CD8-positive, alpha-beta memory T cell (primary cell): Measurements from ENCODE around the gene NBR1. TPM values are rescaled to one million over a fixed set of nuclear protein-coding genes. Genes with fewer than 3 reads are reported as not detected.
"Not testable (repeated sequence)": the region's sequence is repeated elsewhere in the genome, so short reads cannot be mapped to it uniquely, and the experiment has no call there.

Experiments used
- CTCF ChIA-PET: fragments of 350-600 bp; sonication (Branson Sonifier 250); formaldehyde crosslinking; loops from one replicate; lab custom pipeline; 2021; ENCODE audit warnings: antibody characterized with exemption; lab: Charles Lee
- POLR2A ChIA-PET: fragments of 350-600 bp; sonication (Branson Sonifier 250); formaldehyde crosslinking; loops from one replicate; lab custom pipeline; 2021; ENCODE audit warnings: antibody characterized with exemption; lab: Charles Lee
- DNase-seq, 5 donors: peaks; one replicate each; pipeline versions ENCODE4 v3.0.0 to v3.0.0-alpha.2; 2020 to 2022; ENCODE audit warnings: mixed read lengths in 1 of 5
- H3K27ac ChIP-seq: one replicate; pipeline ENCODE4 v1.7.0; 2013; ENCODE audit warnings: low read depth, mild to moderate bottlenecking, low read length, moderate library complexity
- H3K27me3 ChIP-seq: 2 replicates; pipeline ENCODE4 v1.7.0; 2013; ENCODE audit warnings: low read length, mild to moderate bottlenecking; ENCODE audit not compliant: insufficient read depth, poor library complexity, severe bottlenecking
- H3K36me3 ChIP-seq: 2 replicates; pipeline ENCODE4 v1.7.0; 2013; ENCODE audit warnings: mild to moderate bottlenecking, low read length, moderate library complexity; ENCODE audit not compliant: insufficient read depth
- H3K4me1 ChIP-seq: 2 replicates; pipeline ENCODE4 v1.7.0; 2013; ENCODE audit warnings: mild to moderate bottlenecking, low read length, moderate library complexity; ENCODE audit not compliant: insufficient read depth
- H3K4me3 ChIP-seq: 2 replicates; pipeline ENCODE4 v1.7.0; 2013; ENCODE audit warnings: mild to moderate bottlenecking, low read length
- H3K9me3 ChIP-seq: 2 replicates; pipeline ENCODE4 v1.7.0; 2013; ENCODE audit warnings: mild to moderate bottlenecking, low read length
- H3K27ac Mint-ChIP-seq, 8 donors: one replicate each; pipeline ENCODE4 v1.8.0; 2020 to 2021; ENCODE audit warnings: mixed read lengths in 8 of 8, mild to moderate bottlenecking in 6 of 8, inconsistent platforms in 3 of 8, moderate library complexity in 3 of 8
- H3K27me3 Mint-ChIP-seq, 2 donors: one replicate each; pipeline ENCODE4 v1.8.0; 2020 to 2021; ENCODE audit warnings: mixed read lengths in 2 of 2, mild to moderate bottlenecking in 1 of 2, moderate library complexity in 1 of 2
- H3K36me3 Mint-ChIP-seq, 3 donors: one replicate each; pipeline ENCODE4 v1.8.0; 2020 to 2021; ENCODE audit warnings: mixed read lengths in 3 of 3, inconsistent platforms in 1 of 3, mild to moderate bottlenecking in 1 of 3
- H3K4me1 Mint-ChIP-seq, 3 donors: one replicate each; pipeline ENCODE4 v1.8.0; 2020 to 2021; ENCODE audit warnings: mixed read lengths in 3 of 3, inconsistent platforms in 1 of 3, mild to moderate bottlenecking in 1 of 3
- H3K4me3 Mint-ChIP-seq, 7 donors: one replicate each; pipeline ENCODE4 v1.8.0; 2020 to 2021; ENCODE audit warnings: mixed read lengths in 7 of 7, mild to moderate bottlenecking in 6 of 7, moderate library complexity in 4 of 7, inconsistent platforms in 2 of 7
- H3K9me3 Mint-ChIP-seq, 5 donors: one replicate each; pipeline ENCODE4 v1.8.0; 2020 to 2022; ENCODE audit warnings: mixed read lengths in 5 of 5, mild to moderate bottlenecking in 3 of 5, moderate library complexity in 2 of 5, inconsistent platforms in 1 of 5
- polyA plus RNA-seq: library from polyadenylated mRNA; unstranded; fragments of 300-500 nt; fragmentation: Illumina TruSeq; gene quantifications from one replicate; pipeline ENCODE4 v1.2.3, GENCODE V29; 2021
- total RNA-seq, 2 experiments: library from RNA; stranded (reverse); gene quantifications; one replicate each; pipeline ENCODE4 v1.2.3, GENCODE V29; 2021

The NBR1 gene
- total and polyA plus RNA-seq, 3 experiments from 2014 or later: 42.6 to 81.4 (median 44.3) TPM

DNA sequence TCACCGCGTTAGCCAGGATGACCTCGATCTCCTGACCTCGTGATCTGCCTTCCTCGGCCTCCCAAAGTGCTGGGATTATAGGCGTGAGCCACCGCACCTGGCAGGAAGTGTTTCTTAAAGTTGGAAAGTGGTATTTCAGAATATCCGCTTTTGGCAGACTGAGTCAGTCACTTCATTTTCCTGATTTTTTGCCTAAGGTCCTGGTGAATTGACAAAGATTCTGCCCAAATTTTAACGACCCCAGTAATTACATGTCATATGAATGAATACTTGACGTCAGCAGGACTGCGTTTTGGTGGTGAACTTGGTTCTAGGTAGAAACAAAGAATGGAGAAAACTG is 41.4 kb upstream of the NBR1 start:
- H3K27ac Mint-ChIP-seq: peak overlapping the region in 1 of 8 donors; percentile 6
- CTCF ChIA-PET: no interaction called here

DNA sequence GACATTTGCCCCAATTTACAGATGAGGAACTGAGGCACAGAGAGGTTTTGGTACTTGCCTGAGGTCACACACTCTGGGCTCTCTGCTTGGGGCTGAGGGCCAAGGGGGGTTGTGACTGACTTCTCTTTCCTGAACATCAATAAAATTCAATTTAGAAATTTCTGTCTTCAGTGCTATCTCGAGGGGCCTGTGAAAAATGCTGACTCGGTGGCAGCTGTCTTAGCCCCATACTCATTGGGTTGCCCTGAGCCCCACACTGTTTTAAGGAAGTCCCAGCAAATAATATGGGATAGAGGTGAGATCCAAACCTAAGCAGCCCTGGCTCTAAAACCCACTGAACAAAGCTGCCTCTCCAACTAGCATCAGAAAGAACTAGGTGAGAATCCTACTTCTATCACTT is 38.9 kb upstream of the NBR1 start:
- Mint-ChIP-seq H3K27ac (no peak overlapping the region), H3K27me3 (no peaks in the 10 kb centered on the region), H3K36me3 (peaks cover 3 to 47% (median 11%) of the 10 kb centered on the region in 3 donors), H3K4me1 (peaks cover 7 to 24% (median 24%) of the 10 kb centered on the region in 3 donors), H3K9me3 (no peaks in the 10 kb centered on the region), H3K4me3 (no peak overlapping the region)
- CTCF ChIA-PET: no interaction called here
- H3K9me3 ChIP-seq: no peaks in the 10 kb centered on the region
- no peaks in the 10 kb centered on the region for H3K4me1 ChIP-seq
- no peak overlapping the region for H3K4me3 ChIP-seq
- DNase-seq: no peak
- no peak overlapping the region for H3K27ac ChIP-seq
- H3K27me3 ChIP-seq: no peaks in the 10 kb centered on the region
- H3K36me3 ChIP-seq: peaks cover 11% of the 10 kb centered on the region
- POLR2A ChIA-PET: no interaction called here

More for the DNA sequence above, 41.4 kb upstream of the NBR1 start:
- H3K36me3 Mint-ChIP-seq: peaks cover 3 to 49% (median 11%) of the 10 kb centered on the region in 3 donors
- H3K9me3 Mint-ChIP-seq: no peaks in the 10 kb centered on the region
- POLR2A ChIA-PET: no interaction called here
- H3K4me1 Mint-ChIP-seq: peaks cover 18 to 37% (median 36%) of the 10 kb centered on the region in 3 donors
- H3K9me3 ChIP-seq: no peaks in the 10 kb centered on the region
- H3K4me3 ChIP-seq: no peak overlapping the region
- no peaks in the 10 kb centered on the region for H3K27me3 ChIP-seq
- H3K27ac ChIP-seq: no peak overlapping the region
- no peak overlapping the region for H3K4me3 Mint-ChIP-seq
- peaks cover 11% of the 10 kb centered on the region for H3K36me3 ChIP-seq
- no peak for DNase-seq
- H3K4me1 ChIP-seq: peaks cover 9% of the 10 kb centered on the region
- no peaks in the 10 kb centered on the region for H3K27me3 Mint-ChIP-seq

DNA sequence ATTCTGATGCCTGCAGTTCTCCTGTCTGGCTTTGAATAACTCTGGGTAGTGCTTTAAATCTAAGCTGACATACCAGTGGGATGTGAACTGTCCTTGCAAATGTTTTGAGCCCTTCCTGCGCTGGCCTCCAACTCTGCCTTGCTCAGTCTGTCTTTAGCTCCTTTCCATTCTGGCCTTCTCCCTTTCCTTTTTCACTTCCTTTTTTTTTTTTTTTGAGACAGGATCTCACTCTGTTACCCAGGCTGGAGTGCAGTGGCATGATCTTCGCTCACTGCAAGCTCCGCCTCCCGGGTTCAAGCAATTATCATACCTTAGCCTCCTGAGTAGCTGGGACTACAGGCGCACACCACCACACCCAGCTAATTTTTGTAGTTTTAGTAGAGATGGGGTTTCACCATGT is 37.6 kb upstream of the NBR1 start:
- H3K27ac ChIP-seq, H3K4me1 ChIP-seq, H3K27me3 ChIP-seq, H3K9me3 Mint-ChIP-seq, H3K9me3 ChIP-seq, H3K27me3 Mint-ChIP-seq, CTCF ChIA-PET, H3K27ac Mint-ChIP-seq, H3K4me3 Mint-ChIP-seq, DNase-seq, H3K4me3 ChIP-seq: not testable (repeated sequence)
- peaks cover 4 to 14% (median 13%) of the 10 kb centered on the region in 3 donors for H3K4me1 Mint-ChIP-seq
- peaks cover 3 to 36% (median 8%) of the 10 kb centered on the region in 3 donors for H3K36me3 Mint-ChIP-seq
- POLR2A ChIA-PET: interaction anchor here (0.6 kb wide), 1 partner anchor 526 kb away, joined by 3 read pairs; no protein-coding TSS in a partner anchor
- H3K36me3 ChIP-seq: peaks cover 11% of the 10 kb centered on the region

DNA sequence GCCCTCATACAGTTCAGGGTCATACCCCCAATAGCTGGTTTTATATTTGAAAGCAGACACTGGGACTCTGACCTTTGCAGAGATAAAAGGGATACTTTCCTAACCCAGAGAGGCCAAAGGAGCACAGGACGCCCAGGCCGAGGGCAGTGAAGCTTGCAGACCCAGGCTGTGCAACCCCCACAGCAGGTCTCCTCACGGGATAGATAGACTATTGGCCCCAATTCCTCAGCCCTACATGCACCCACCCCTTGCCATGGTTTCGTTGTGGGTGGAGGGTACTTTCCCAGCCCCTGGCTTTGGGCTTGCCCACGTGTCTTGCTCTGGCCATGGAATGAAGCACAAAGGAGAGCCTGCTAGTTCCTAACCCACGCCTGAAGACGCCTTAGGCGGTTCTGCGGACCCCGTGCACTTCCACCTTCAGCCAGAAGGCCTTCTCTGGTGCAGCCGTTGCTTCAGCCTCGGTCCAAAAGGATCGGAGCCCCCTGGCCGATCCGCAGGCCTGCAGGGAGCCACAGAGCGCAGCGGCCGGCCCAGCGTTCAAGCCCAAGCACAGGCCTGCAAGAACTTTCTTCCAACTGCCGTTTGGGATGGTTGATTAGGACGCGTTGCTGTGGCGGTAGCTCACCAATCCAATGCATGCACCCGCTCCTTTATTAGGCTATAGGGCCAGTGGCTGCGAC is 36.1 kb upstream of the NBR1 start:
- Mint-ChIP-seq H3K27ac (no peak overlapping the region), H3K36me3 (peaks cover 3 to 24% (median 6%) of the 10 kb centered on the region in 3 donors), H3K9me3 (no peaks in the 10 kb centered on the region), H3K27me3 (no peaks in the 10 kb centered on the region), H3K4me1 (peaks cover 4 to 12% (median 10%) of the 10 kb centered on the region in 3 donors), H3K4me3 (no peak overlapping the region)
- no peak overlapping the region for H3K27ac ChIP-seq
- CTCF ChIA-PET: interaction anchor here (0.6 kb wide), 1 partner anchor 98 kb away, joined by 3 read pairs; no protein-coding TSS in a partner anchor
- no peaks in the 10 kb centered on the region for H3K27me3 ChIP-seq
- DNase-seq: no peak
- no peaks in the 10 kb centered on the region for H3K4me1 ChIP-seq
- no peak overlapping the region for H3K4me3 ChIP-seq
- H3K36me3 ChIP-seq: peaks cover 11% of the 10 kb centered on the region
- POLR2A ChIA-PET: interaction anchor here (0.5 kb wide), 1 partner anchor 12 kb away, joined by 3 read pairs; no protein-coding TSS in a partner anchor
- H3K9me3 ChIP-seq: no peaks in the 10 kb centered on the region

DNA sequence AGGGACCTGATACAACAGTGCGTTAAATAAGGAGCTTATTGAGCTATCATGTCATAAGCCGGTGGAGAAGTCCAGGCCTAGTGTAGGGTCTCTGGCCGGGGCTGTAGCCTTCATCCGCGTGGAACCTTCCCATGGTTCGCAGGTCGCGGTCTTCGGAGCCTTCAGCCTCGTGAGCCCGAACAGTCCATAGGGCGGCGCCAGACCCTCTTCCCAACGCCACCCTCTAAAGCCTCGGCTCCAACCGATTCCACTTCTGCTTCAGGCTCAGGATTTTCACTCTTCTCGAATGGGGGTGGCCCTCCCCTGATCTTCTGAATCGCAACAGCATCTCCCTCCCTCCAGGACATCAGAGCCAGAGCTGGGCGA is 35.6 kb upstream of the NBR1 start:
- H3K27me3 Mint-ChIP-seq: no peaks in the 10 kb centered on the region
- CTCF ChIA-PET: no interaction called here
- H3K9me3 ChIP-seq: no peaks in the 10 kb centered on the region
- no peak overlapping the region for H3K27ac ChIP-seq
- H3K36me3 ChIP-seq: peaks cover 11% of the 10 kb centered on the region
- H3K9me3 Mint-ChIP-seq: no peaks in the 10 kb centered on the region
- no peak overlapping the region for H3K4me3 Mint-ChIP-seq
- peaks cover 4 to 11% (median 10%) of the 10 kb centered on the region in 3 donors for H3K4me1 Mint-ChIP-seq
- H3K36me3 Mint-ChIP-seq: peaks cover 3 to 24% (median 6%) of the 10 kb centered on the region in 3 donors
- H3K4me3 ChIP-seq: no peak overlapping the region
- H3K27me3 ChIP-seq: no peaks in the 10 kb centered on the region
- POLR2A ChIA-PET: no interaction called here
- H3K4me1 ChIP-seq: no peaks in the 10 kb centered on the region
- no peak for DNase-seq
- H3K27ac Mint-ChIP-seq: no peak overlapping the region

DNA sequence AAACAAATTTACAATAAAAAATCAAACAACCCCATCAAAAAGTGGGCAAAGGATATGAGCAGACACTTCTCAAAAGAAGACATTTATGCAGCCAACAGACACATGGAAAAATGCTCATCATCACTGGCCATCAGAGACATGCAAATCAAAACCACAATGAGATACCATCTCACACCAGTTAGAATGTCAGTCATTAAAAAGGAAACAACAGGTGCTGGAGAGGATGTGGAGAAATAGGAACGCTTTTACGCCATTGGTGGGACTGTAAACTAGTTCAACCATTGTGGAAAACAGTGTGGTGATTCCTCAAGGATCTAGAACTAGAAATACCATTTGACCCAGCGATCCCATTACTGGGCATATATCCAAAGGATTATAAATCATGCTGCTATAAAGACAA is 34.4 kb upstream of the NBR1 start:
- POLR2A ChIA-PET, CTCF ChIA-PET, H3K27me3 Mint-ChIP-seq, H3K36me3 ChIP-seq, H3K27ac ChIP-seq, DNase-seq, H3K4me3 Mint-ChIP-seq, H3K4me1 Mint-ChIP-seq, H3K9me3 ChIP-seq, H3K4me1 ChIP-seq, H3K27me3 ChIP-seq, H3K9me3 Mint-ChIP-seq, H3K4me3 ChIP-seq: not testable (repeated sequence)
- Mint-ChIP-seq H3K36me3 (peaks cover 3 to 27% (median 6%) of the 10 kb centered on the region in 3 donors), H3K27ac (peak overlapping the region in 1 of 8 donors; percentile 6)

DNA sequence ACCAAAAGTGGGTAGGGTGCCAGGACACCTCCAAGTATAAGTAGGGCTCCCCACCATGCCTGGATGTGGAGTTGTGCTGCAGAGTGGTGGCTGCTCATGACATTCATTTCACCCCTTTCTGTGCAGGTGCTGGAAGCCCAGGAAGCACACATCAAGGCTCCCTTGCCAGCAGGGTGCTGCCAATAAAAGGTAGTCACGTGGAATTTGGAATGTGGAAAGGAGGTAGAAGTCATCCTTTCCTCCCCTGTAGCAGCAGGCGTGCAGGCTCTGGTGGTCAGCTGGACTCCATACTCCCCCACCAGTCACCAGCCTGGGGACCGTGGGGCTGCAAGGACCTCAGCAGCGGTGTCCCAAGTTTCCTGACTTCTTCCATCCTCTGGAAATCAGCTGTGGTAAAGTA is 32.5 kb upstream of the NBR1 start:
- H3K36me3 Mint-ChIP-seq: peaks cover 6 to 26% (median 6%) of the 10 kb centered on the region in 3 donors
- H3K27ac ChIP-seq, H3K27ac Mint-ChIP-seq, H3K27me3 Mint-ChIP-seq, H3K4me1 ChIP-seq, H3K4me1 Mint-ChIP-seq, H3K36me3 ChIP-seq, H3K27me3 ChIP-seq, CTCF ChIA-PET, H3K9me3 ChIP-seq, H3K4me3 Mint-ChIP-seq, H3K4me3 ChIP-seq, DNase-seq, POLR2A ChIA-PET, H3K9me3 Mint-ChIP-seq: not testable (repeated sequence)

DNA sequence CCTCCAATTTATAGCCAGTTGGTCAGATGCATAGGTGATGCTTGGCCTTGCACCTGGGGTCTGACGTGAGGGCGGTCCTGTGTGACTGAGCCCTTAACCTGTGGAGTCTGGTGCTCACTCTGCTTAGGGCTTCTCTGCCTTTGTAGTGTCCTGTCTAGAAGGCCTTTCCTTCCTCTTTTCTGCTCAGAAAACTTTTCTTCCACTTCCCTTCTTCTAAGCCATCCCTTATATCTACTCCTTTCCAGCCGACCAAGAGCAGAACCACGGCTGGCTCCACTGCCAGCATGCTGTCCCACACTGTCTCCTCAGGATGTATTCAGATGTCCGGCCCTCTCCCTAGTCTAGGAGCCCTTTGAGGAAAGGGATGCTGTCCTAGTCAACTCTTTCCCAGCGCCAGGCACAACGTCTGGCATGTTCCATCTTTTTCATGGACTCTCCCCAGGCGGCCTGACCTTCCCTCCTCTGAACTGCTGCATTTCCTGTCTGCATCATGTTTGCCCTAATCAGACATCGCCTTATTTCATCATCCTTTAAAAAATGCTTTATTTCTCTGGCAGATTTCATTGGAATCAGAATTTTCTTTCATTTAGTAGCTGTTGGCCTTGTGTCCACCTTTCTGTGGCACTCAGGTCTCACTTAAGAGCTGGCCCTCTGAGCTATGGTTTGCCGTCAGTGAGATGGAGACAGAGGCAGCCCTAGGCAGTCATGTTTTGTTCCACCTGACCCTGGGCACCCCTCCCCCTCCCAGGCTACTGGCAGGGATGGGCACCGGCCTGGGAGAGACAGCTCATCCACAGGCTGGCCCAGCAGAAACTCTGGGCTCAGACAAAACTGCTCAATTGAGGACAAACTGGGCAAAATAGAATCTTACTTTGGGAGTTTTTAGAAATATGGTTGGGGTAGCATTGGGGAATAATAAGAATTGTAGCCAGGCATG is 30.4 kb upstream of the NBR1 start:
- Histone ChIP-seq H3K9me3 (no peaks in the 10 kb centered on the region), H3K27me3 (no peaks in the 10 kb centered on the region), H3K4me3 (no peak overlapping the region), H3K36me3 (no peaks in the 10 kb centered on the region), H3K4me1 (no peaks in the 10 kb centered on the region), H3K27ac (no peak overlapping the region)
- Mint-ChIP-seq H3K36me3 (peaks cover 0 to 19% (median 4%) of the 10 kb centered on the region in 3 donors), H3K4me1 (peaks cover 4 to 6% (median 5%) of the 10 kb centered on the region in 3 donors), H3K4me3 (no peak overlapping the region), H3K9me3 (no peaks in the 10 kb centered on the region), H3K27me3 (no peaks in the 10 kb centered on the region), H3K27ac (peak overlapping the region in 2 of 8 donors; percentile 11 to 32)
- CTCF ChIA-PET: interaction anchor here (0.9 kb wide), 1 partner anchor 86 kb away, joined by 3 read pairs; no protein-coding TSS in a partner anchor
- POLR2A ChIA-PET: no interaction called here
- no peak for DNase-seq
